ENCODE measurements around the gene MKRN2. TPM values are rescaled to one million over a fixed set of nuclear protein-coding genes. Genes with fewer than 3 reads are reported as not detected.

Gene MKRN2
- total and polyA plus RNA-seq, 9 of the 15 experiments (the other 6 are each of a cell fraction or from before 2014, with no cell fraction given) = 29.4 to 63.2 (median 42.9) TPM

DNA sequence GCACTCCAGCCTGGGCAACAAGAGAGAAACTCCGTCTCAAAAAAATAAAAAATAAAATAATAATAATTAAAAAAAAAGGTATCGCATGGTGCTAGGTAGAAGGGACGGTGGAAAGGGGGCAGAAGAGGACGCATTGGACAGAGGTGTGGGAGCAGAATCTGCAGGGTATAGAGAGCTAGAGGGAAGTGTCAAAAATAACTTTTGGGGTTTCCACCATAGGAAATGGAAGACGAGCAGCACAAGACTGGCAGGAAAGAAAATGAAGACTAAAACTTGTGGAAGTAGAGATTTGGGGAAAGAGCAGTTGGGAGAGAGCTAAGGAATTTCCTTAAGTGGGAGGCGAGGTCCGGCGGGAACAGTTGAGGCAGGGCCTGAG is 585 bp upstream of the MKRN2 start (continued):
- TF ChIP-seq, protein P1, sequence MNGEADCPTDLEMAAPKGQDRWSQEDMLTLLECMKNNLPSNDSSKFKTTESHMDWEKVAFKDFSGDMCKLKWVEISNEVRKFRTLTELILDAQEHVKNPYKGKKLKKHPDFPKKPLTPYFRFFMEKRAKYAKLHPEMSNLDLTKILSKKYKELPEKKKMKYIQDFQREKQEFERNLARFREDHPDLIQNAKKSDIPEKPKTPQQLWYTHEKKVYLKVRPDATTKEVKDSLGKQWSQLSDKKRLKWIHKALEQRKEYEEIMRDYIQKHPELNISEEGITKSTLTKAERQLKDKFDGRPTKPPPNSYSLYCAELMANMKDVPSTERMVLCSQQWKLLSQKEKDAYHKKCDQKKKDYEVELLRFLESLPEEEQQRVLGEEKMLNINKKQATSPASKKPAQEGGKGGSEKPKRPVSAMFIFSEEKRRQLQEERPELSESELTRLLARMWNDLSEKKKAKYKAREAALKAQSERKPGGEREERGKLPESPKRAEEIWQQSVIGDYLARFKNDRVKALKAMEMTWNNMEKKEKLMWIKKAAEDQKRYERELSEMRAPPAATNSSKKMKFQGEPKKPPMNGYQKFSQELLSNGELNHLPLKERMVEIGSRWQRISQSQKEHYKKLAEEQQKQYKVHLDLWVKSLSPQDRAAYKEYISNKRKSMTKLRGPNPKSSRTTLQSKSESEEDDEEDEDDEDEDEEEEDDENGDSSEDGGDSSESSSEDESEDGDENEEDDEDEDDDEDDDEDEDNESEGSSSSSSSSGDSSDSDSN (IDR thresholded peaks at IDR 0.05; ENCODE audit: borderline replicate concordance in 1 of 2, low read depth in 2 of 2, low read length in 2 of 2) = 0 out of 4 replicates have a peak, but pooled peaks of 1 of the 2 experiments have one; percentile 2
- TF ChIP-seq BRD9 (IDR thresholded peaks at IDR 0.05; ENCODE audit: low read depth, partially characterized antibody) (peak; percentile 60), FOXK2 (conservative IDR thresholded peaks at IDR 0.05 in 1 of 2, IDR thresholded peaks at IDR 0.05 in 1 of 2; ENCODE audit: low read depth in 2 of 2) (0 out of 4 replicates have a peak, but pooled peaks of 1 of the 2 experiments have one; percentile 22), ESRRB (CRISPR knock-in tag; IDR thresholded peaks at IDR 0.05; ENCODE audit: borderline replicate concordance) (no peak), MIER1 (IDR thresholded peaks at IDR 0.05; ENCODE audit: low read depth) (peak; percentile 72; the same call in 1 of the 2 replicates), RAD51 (IDR thresholded peaks at IDR 0.05; ENCODE audit: borderline replicate concordance, low read depth) (no peak), NFRKB (IDR thresholded peaks at IDR 0.05; ENCODE audit: low read depth) (peak; percentile 42; the same call in 1 of the 2 replicates), SMARCE1 (IDR thresholded peaks at IDR 0.05) (peak; percentile 75), ELF4 (CRISPR knock-in tag; IDR thresholded peaks at IDR 0.05) (peak; percentile 85), HDGF (IDR thresholded peaks at IDR 0.05) (peak; percentile 92; the same call in 1 of the 2 replicates)
- TF ChIP-seq, protein P2, sequence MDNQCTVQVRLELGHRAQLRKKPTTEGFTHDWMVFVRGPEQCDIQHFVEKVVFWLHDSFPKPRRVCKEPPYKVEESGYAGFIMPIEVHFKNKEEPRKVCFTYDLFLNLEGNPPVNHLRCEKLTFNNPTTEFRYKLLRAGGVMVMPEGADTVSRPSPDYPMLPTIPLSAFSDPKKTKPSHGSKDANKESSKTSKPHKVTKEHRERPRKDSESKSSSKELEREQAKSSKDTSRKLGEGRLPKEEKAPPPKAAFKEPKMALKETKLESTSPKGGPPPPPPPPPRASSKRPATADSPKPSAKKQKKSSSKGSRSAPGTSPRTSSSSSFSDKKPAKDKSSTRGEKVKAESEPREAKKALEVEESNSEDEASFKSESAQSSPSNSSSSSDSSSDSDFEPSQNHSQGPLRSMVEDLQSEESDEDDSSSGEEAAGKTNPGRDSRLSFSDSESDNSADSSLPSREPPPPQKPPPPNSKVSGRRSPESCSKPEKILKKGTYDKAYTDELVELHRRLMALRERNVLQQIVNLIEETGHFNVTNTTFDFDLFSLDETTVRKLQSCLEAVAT (IDR thresholded peaks at IDR 0.05) = peak; percentile 30 to 49; a peak in 1 of 4 replicates
- TF ChIP-seq, protein P3, sequence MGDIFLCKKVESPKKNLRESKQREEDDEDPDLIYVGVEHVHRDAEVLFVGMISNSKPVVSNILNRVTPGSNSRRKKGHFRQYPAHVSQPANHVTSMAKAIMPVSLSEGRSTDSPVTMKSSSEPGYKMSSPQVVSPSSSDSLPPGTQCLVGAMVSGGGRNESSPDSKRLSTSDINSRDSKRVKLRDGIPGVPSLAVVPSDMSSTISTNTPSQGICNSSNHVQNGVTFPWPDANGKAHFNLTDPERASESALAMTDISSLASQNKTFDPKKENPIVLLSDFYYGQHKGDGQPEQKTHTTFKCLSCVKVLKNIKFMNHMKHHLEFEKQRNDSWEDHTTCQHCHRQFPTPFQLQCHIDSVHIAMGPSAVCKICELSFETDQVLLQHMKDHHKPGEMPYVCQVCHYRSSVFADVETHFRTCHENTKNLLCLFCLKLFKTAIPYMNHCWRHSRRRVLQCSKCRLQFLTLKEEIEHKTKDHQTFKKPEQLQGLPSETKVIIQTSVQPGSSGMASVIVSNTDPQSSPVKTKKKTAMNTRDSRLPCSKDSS (IDR thresholded peaks at IDR 0.05; ENCODE audit: low read depth, partially characterized antibody) = no peak
